ENCODE measurements around the gene BTBD2.

- TF ChIP-seq CTCF (IDR thresholded peaks at IDR 0.05) (no peak), POLR2AphosphoS5 (IDR thresholded peaks at IDR 0.05; ENCODE audit: insufficient read depth in 1 of 2, low read depth in 1 of 2) (peak in 1 of 2 donors; percentile 0), POLR2A (IDR thresholded peaks at IDR 0.05) (no peak)
Measured at GRCh38 chr19:2037651-2038255, 22.2 kb upstream of the BTBD2 start.

All from vagina (tissue), 2 donors.